ENCODE results near the gene FPR3. TPM values are rescaled to one million over a fixed set of nuclear protein-coding genes. Genes with fewer than 3 reads are reported as not detected.

Gene FPR3
- polyA plus RNA-seq, 1 of the 3 experiments (the other 2 are of a cell fraction), result 0.02 TPM

DNA sequence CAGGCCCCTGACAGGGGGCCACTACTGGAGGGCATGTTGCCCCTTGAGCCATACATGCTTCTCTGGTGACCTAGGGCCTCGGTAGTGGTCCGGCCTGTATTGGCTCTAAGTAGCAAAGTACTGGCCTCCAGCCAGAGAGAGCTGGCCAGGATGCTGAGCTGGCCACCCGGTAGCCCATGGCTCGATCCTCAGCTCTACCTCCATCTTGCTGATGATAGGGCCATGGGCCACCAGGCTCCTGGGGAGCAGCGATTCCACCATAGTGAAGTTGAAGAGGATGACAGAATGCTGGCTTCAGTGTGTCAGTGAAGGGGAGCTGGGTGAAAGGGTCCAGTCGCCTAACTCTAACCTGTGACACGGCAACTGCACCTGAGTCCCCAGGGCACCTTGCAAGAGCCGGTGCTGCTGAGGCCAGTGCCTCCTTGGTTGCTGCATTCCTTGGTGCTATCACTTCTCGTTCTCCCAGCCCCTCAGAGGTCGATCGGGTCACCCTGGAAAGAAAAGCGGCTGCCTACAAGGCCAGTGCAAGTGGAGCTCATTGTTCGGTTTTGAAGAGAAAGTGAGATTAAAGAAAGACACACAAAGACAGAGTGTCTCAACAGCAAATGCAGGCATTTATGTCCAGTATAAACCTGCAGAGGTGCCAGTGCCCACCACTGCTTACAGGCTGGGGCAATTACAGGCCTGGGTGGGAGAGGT lies 5.0 kb downstream of the FPR3 start:
- Histone ChIP-seq H3K4me1 (ENCODE audit: control insufficient read depth in 1 of 2, insufficient read depth in 2 of 2, low read depth in 1 of 2, low read length in 1 of 2) (peaks cover 10 to 22% of the 10 kb centered on the region in 2 experiments; a peak in 3 of 4 replicates), H4K20me1 (ENCODE audit: insufficient read depth) (no peaks in the 10 kb centered on the region), H3K9ac (peak overlapping the region; percentile 64), H2AFZ (ENCODE audit: low read depth) (no peak overlapping the region), H3K4me3 (ENCODE audit: low read depth in 2 of 2, low read length in 1 of 2) (peak overlapping the region in 1 of 2 experiments; percentile 29; a peak in 1 of 4 replicates), H3K79me2 (ENCODE audit: insufficient read depth) (no peaks in the 10 kb centered on the region; the same call in 1 of the 2 replicates), H3F3A (replicated peaks; ENCODE audit: insufficient read depth) (peaks cover 46% of the 10 kb centered on the region), H3K9me2 (no peaks in the 10 kb centered on the region), H3K27me3 (ENCODE audit: insufficient read depth) (no peaks in the 10 kb centered on the region), H3K36me3 (replicated peaks in 1 of 2; ENCODE audit: control insufficient read depth in 1 of 2, insufficient read depth in 2 of 2, low read length in 1 of 2) (no peaks in the 10 kb centered on the region), H3K9me3 (no peaks in the 10 kb centered on the region), H3K4me2 (peak overlapping the region; percentile 75), H3K27ac (ENCODE audit: low read depth in 2 of 2, low read length in 1 of 2) (peak overlapping the region in 1 of 2 experiments; percentile 91; a peak in 2 of 4 replicates)
- TF ChIP-seq FOXJ3 (CRISPR knock-in tag; IDR thresholded peaks at IDR 0.05) (no peak), TAF1 (IDR thresholded peaks at IDR 0.05; ENCODE audit: borderline replicate concordance, low read depth, low read length) (no peak), YY1 (IDR thresholded peaks at IDR 0.05; ENCODE audit: low read depth) (no peak), TEAD4 (IDR thresholded peaks at IDR 0.05; ENCODE audit: borderline replicate concordance, insufficient read depth) (no peak; the same call in 1 of the 2 replicates), NRF1 (IDR thresholded peaks at IDR 0.05; ENCODE audit: low read depth, low read length) (no peak), EP300 (IDR thresholded peaks at IDR 0.05; ENCODE audit: borderline replicate concordance in 1 of 2, low read depth in 1 of 2, low read length in 1 of 2) (no peak), TCF12 (IDR thresholded peaks at IDR 0.05) (no peak)
- TF ChIP-seq, protein P1, sequence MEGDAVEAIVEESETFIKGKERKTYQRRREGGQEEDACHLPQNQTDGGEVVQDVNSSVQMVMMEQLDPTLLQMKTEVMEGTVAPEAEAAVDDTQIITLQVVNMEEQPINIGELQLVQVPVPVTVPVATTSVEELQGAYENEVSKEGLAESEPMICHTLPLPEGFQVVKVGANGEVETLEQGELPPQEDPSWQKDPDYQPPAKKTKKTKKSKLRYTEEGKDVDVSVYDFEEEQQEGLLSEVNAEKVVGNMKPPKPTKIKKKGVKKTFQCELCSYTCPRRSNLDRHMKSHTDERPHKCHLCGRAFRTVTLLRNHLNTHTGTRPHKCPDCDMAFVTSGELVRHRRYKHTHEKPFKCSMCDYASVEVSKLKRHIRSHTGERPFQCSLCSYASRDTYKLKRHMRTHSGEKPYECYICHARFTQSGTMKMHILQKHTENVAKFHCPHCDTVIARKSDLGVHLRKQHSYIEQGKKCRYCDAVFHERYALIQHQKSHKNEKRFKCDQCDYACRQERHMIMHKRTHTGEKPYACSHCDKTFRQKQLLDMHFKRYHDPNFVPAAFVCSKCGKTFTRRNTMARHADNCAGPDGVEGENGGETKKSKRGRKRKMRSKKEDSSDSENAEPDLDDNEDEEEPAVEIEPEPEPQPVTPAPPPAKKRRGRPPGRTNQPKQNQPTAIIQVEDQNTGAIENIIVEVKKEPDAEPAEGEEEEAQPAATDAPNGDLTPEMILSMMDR (IDR thresholded peaks at IDR 0.05), result no peak
- TF ChIP-seq, protein P2, sequence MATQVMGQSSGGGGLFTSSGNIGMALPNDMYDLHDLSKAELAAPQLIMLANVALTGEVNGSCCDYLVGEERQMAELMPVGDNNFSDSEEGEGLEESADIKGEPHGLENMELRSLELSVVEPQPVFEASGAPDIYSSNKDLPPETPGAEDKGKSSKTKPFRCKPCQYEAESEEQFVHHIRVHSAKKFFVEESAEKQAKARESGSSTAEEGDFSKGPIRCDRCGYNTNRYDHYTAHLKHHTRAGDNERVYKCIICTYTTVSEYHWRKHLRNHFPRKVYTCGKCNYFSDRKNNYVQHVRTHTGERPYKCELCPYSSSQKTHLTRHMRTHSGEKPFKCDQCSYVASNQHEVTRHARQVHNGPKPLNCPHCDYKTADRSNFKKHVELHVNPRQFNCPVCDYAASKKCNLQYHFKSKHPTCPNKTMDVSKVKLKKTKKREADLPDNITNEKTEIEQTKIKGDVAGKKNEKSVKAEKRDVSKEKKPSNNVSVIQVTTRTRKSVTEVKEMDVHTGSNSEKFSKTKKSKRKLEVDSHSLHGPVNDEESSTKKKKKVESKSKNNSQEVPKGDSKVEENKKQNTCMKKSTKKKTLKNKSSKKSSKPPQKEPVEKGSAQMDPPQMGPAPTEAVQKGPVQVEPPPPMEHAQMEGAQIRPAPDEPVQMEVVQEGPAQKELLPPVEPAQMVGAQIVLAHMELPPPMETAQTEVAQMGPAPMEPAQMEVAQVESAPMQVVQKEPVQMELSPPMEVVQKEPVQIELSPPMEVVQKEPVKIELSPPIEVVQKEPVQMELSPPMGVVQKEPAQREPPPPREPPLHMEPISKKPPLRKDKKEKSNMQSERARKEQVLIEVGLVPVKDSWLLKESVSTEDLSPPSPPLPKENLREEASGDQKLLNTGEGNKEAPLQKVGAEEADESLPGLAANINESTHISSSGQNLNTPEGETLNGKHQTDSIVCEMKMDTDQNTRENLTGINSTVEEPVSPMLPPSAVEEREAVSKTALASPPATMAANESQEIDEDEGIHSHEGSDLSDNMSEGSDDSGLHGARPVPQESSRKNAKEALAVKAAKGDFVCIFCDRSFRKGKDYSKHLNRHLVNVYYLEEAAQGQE (IDR thresholded peaks at IDR 0.05; ENCODE audit: low read depth, low read length), result no peak
- 58% methylated on average over 7 of the region's 13 CpGs for WGBS (ENCODE audit: low lambda C conversion rate)
- DNase-seq, result no peak
- ChIA-PET POLR2A (no interaction called here), CTCF (interaction anchor here (1.2 kb wide), 1 partner anchor 9 kb away, joined by 6 read pairs; no protein-coding TSS in a partner anchor)

All from SK-N-SH (cell line).